ENCODE results near the gene NME5. TPM values are rescaled to one million over a fixed set of nuclear protein-coding genes. Genes with fewer than 3 reads are reported as not detected.
A peak's percentile ranks its signal among the peaks of the same experiment; 100 is the strongest.

The NME5 gene, protein sequence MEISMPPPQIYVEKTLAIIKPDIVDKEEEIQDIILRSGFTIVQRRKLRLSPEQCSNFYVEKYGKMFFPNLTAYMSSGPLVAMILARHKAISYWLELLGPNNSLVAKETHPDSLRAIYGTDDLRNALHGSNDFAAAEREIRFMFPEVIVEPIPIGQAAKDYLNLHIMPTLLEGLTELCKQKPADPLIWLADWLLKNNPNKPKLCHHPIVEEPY
- 11.2 TPM for polyA plus RNA-seq (2013, experiment 1 of 2)
- 11.2 TPM for polyA plus RNA-seq (2013, experiment 2 of 2)

DNA sequence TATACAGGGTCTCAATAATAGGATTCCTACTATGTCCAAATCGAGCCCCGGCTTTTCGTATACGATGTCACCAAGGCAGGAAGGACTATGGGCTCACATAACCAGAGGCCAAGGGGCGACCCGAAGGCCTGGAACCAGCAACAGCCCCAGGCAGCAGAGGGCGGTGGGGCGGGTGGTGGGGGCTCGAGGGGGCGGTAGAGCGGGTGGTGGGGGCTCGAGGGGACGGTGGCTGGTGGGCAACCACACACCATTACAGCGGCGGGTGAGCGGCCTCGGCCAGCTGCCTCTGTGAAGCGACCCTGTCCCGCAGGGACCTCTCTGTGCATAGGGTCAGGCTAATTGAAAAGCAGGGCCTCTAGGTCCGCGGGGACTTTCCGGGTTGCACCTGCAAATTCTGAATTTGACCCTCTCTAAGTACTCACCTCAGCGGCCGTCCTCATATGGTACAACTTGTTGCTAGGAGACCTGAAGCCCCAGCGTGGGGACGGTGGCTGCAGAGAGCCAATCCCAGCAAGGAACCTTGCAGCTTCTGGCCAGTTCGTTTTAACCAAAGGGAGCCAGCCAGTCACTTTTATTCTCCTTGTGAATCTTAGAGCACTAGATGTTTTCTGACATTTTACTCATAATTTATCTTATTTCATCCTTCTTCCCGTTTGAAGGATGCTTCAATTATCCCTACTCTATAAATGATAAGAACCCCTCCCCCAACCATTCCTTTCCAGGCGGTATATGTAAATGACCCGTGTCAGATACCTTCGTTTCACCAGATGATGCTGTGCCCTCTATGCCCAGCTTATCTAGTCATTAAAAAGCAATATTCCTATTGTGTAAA is at the start of gene NME5:
Gene NME5, minus strand, starts transcription at position 480 of the 832 bp plus-strand sequence. CDS start 648 bp downstream, outside the sequence.
- no peak within 1 kb of the TSS for H3K27ac ChIP-seq (replicated peaks; ENCODE audit: low read length)
- no peak within 1 kb of the TSS for H3K14ac ChIP-seq (ENCODE audit: low read length)
- no peak within 1 kb of the TSS for H3K9ac ChIP-seq (ENCODE audit: low read depth, low read length, poor library complexity)
- peak; percentile 38 for DNase-seq (ENCODE audit: low spot score)
- H3K4me1 ChIP-seq (ENCODE audit: control insufficient read depth in 2 of 2, insufficient read depth in 1 of 2, low read depth in 1 of 2, low read length in 2 of 2): no peaks in the 10 kb centered on the region
- H2BK12ac ChIP-seq (ENCODE audit: low read length): no peak within 1 kb of the TSS
- H2BK5ac ChIP-seq (ENCODE audit: low read length): no peak within 1 kb of the TSS
- H3K18ac ChIP-seq (ENCODE audit: low read length): peak within 1 kb of the TSS; percentile 90
- no peak within 1 kb of the TSS for H2BK120ac ChIP-seq (ENCODE audit: low read depth, low read length)
- H3K23ac ChIP-seq (ENCODE audit: low read depth, low read length, poor library complexity): no peak within 1 kb of the TSS
- H3K36me3 ChIP-seq (replicated peaks in 1 of 2; ENCODE audit: control insufficient read depth in 2 of 2, insufficient read depth in 2 of 2, low read length in 2 of 2): no peaks in the 10 kb centered on the region
- no peaks in the 10 kb centered on the region for H3K79me1 ChIP-seq (ENCODE audit: low read depth, low read length)
- H4K8ac ChIP-seq (ENCODE audit: low read depth, low read length): no peak within 1 kb of the TSS
- H2AK5ac ChIP-seq (ENCODE audit: low read depth, low read length): no peak within 1 kb of the TSS
- H2BK15ac ChIP-seq (ENCODE audit: low read length): no peak within 1 kb of the TSS
- H3K9me3 ChIP-seq (replicated peaks in 1 of 2; ENCODE audit: control insufficient read depth in 2 of 2, insufficient read depth in 1 of 2, low read depth in 1 of 2, low read length in 2 of 2): no peaks in the 10 kb centered on the region
- no peak within 1 kb of the TSS for H4K91ac ChIP-seq (ENCODE audit: low read depth, low read length, poor library complexity)
- H3K27me3 ChIP-seq (ENCODE audit: control insufficient read depth in 3 of 3, insufficient read depth in 3 of 3, low read depth in 1 of 3, low read length in 3 of 3): no peaks in the 10 kb centered on the region
- H3K4me3 ChIP-seq (ENCODE audit: low read length in 2 of 2): peak within 1 kb of the TSS; percentile 72 to 89
- no peak within 1 kb of the TSS for H3K4ac ChIP-seq (ENCODE audit: low read length)
- H3K4me2 ChIP-seq (ENCODE audit: insufficient read depth, low read length, poor library complexity, severe bottlenecking): peak within 1 kb of the TSS; percentile 60
- peak within 1 kb of the TSS; percentile 96 for H2AFZ ChIP-seq (ENCODE audit: low read length)
- no CpG with 5 or more reads among the region's 31 CpGs for WGBS, 2 donors (ENCODE audit: extremely low coverage in 2 of 2, insufficient read length in 2 of 2, insufficient replicate concordance in 1 of 2)

DNA sequence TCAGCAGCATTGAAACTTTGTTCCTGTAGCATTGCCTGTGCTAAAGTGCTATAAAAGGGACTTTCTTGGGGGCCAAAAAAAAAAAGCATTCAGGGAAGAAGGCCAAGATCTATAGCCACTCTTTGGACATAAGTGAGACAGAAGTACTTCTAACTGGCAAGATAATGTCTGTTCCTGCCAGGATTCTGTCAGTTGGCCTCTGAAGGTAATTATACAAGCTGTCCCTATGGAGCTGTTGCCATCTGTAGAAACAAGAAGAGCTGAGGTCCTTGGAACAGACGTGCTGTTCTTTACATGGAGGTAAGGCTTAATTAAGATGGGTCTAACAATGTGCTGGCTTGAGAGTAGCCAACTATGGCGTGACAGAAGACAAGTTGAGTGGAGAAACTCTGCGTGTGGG is 49.4 kb upstream of the NME5 start:
- no peak overlapping the region for H2AFZ ChIP-seq (ENCODE audit: low read length)
- no peaks in the 10 kb centered on the region for H3K4me1 ChIP-seq (ENCODE audit: control insufficient read depth in 2 of 2, insufficient read depth in 1 of 2, low read depth in 1 of 2, low read length in 2 of 2)
- H2BK15ac ChIP-seq (ENCODE audit: low read length): no peak overlapping the region
- H2AK5ac ChIP-seq (ENCODE audit: low read depth, low read length): no peak overlapping the region
- H3K18ac ChIP-seq (ENCODE audit: low read length): no peak overlapping the region
- H3K4ac ChIP-seq (ENCODE audit: low read length): no peak overlapping the region
- no peaks in the 10 kb centered on the region for H3K79me1 ChIP-seq (ENCODE audit: low read depth, low read length)
- no peaks in the 10 kb centered on the region for H3K9me3 ChIP-seq (replicated peaks in 1 of 2; ENCODE audit: control insufficient read depth in 2 of 2, insufficient read depth in 1 of 2, low read depth in 1 of 2, low read length in 2 of 2)
- H3K27me3 ChIP-seq (ENCODE audit: control insufficient read depth in 3 of 3, insufficient read depth in 3 of 3, low read depth in 1 of 3, low read length in 3 of 3): no peaks in the 10 kb centered on the region
- H3K4me2 ChIP-seq (ENCODE audit: insufficient read depth, low read length, poor library complexity, severe bottlenecking): no peak overlapping the region
- H3K23ac ChIP-seq (ENCODE audit: low read depth, low read length, poor library complexity): no peak overlapping the region
- no peak overlapping the region for H2BK12ac ChIP-seq (ENCODE audit: low read length)
- H3K27ac ChIP-seq (replicated peaks; ENCODE audit: low read length): no peak overlapping the region
- no peak overlapping the region for H4K91ac ChIP-seq (ENCODE audit: low read depth, low read length, poor library complexity)
- no peak overlapping the region for H2BK5ac ChIP-seq (ENCODE audit: low read length)
- no peak overlapping the region for H3K9ac ChIP-seq (ENCODE audit: low read depth, low read length, poor library complexity)
- no peak for DNase-seq (ENCODE audit: low spot score)
- H2BK120ac ChIP-seq (ENCODE audit: low read depth, low read length): no peak overlapping the region
- H3K36me3 ChIP-seq (replicated peaks in 1 of 2; ENCODE audit: control insufficient read depth in 2 of 2, insufficient read depth in 2 of 2, low read length in 2 of 2): peaks cover 51 to 97% of the 10 kb centered on the region in 2 donors
- H3K4me3 ChIP-seq (ENCODE audit: low read length in 2 of 2): no peak overlapping the region
- no peak overlapping the region for H3K14ac ChIP-seq (ENCODE audit: low read length)
- no peak overlapping the region for H4K8ac ChIP-seq (ENCODE audit: low read depth, low read length)
- no CpG with 5 or more reads among the region's 3 CpGs for WGBS, 2 donors (ENCODE audit: extremely low coverage in 2 of 2, insufficient read length in 2 of 2, insufficient replicate concordance in 1 of 2)

GRCh38 chr5:138186002-138186447 is 46.8 kb upstream of the NME5 start:
- Histone ChIP-seq H3K27me3 (ENCODE audit: control insufficient read depth in 3 of 3, insufficient read depth in 3 of 3, low read depth in 1 of 3, low read length in 3 of 3) (no peaks in the 10 kb centered on the region), H3K9ac (ENCODE audit: low read depth, low read length, poor library complexity) (no peak overlapping the region), H3K18ac (ENCODE audit: low read length) (no peak overlapping the region), H3K9me3 (replicated peaks in 1 of 2; ENCODE audit: control insufficient read depth in 2 of 2, insufficient read depth in 1 of 2, low read depth in 1 of 2, low read length in 2 of 2) (no peaks in the 10 kb centered on the region), H4K8ac (ENCODE audit: low read depth, low read length) (no peak overlapping the region), H4K91ac (ENCODE audit: low read depth, low read length, poor library complexity) (no peak overlapping the region), H3K4me1 (ENCODE audit: control insufficient read depth in 2 of 2, insufficient read depth in 1 of 2, low read depth in 1 of 2, low read length in 2 of 2) (no peaks in the 10 kb centered on the region), H2BK12ac (ENCODE audit: low read length) (no peak overlapping the region), H3K23ac (ENCODE audit: low read depth, low read length, poor library complexity) (no peak overlapping the region), H2BK15ac (ENCODE audit: low read length) (no peak overlapping the region), H3K14ac (ENCODE audit: low read length) (no peak overlapping the region), H3K36me3 (replicated peaks in 1 of 2; ENCODE audit: control insufficient read depth in 2 of 2, insufficient read depth in 2 of 2, low read length in 2 of 2) (peaks cover 63 to 99% of the 10 kb centered on the region in 2 donors), H3K4me2 (ENCODE audit: insufficient read depth, low read length, poor library complexity, severe bottlenecking) (no peak overlapping the region), H2BK120ac (ENCODE audit: low read depth, low read length) (no peak overlapping the region), H2BK5ac (ENCODE audit: low read length) (no peak overlapping the region), H2AFZ (ENCODE audit: low read length) (no peak overlapping the region), H3K79me1 (ENCODE audit: low read depth, low read length) (no peaks in the 10 kb centered on the region), H2AK5ac (ENCODE audit: low read depth, low read length) (no peak overlapping the region), H3K4me3 (ENCODE audit: low read length in 2 of 2) (no peak overlapping the region), H3K4ac (ENCODE audit: low read length) (no peak overlapping the region), H3K27ac (replicated peaks; ENCODE audit: low read length) (no peak overlapping the region)
- no CpG with 5 or more reads among the region's 2 CpGs for WGBS, 2 donors (ENCODE audit: extremely low coverage in 2 of 2, insufficient read length in 2 of 2, insufficient replicate concordance in 1 of 2)
- no peak for DNase-seq (ENCODE audit: low spot score)

DNA sequence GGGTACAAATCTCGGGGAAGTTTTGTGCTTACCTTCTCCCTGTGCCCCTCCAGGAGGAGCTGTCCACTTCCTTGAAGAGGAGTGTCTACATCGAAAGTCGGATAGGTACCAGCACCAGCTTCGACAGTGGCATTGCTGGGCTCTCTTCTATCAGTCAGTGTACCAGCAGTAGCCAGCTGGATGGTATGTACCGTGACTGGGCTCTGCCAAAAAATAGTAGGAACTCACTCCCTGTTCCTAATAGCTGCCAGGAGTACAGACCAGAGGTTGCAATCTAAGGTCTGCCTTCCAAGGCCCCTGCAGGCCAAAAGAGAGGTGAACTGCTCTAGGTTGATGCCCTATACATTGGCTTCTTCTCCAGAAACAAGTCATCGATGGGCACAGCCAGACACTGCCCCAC is 43.6 kb upstream of the NME5 start:
- DNase-seq (ENCODE audit: low spot score): no peak
- H2BK5ac ChIP-seq (ENCODE audit: low read length): no peak overlapping the region
- H3K4me3 ChIP-seq (ENCODE audit: low read length in 2 of 2): no peak overlapping the region
- H2BK120ac ChIP-seq (ENCODE audit: low read depth, low read length): no peak overlapping the region
- H2AFZ ChIP-seq (ENCODE audit: low read length): no peak overlapping the region
- no peak overlapping the region for H3K14ac ChIP-seq (ENCODE audit: low read length)
- no peak overlapping the region for H3K9ac ChIP-seq (ENCODE audit: low read depth, low read length, poor library complexity)
- no peaks in the 10 kb centered on the region for H3K27me3 ChIP-seq (ENCODE audit: control insufficient read depth in 3 of 3, insufficient read depth in 3 of 3, low read depth in 1 of 3, low read length in 3 of 3)
- H3K4me2 ChIP-seq (ENCODE audit: insufficient read depth, low read length, poor library complexity, severe bottlenecking): no peak overlapping the region
- WGBS, 2 donors (ENCODE audit: extremely low coverage in 2 of 2, insufficient read length in 2 of 2, insufficient replicate concordance in 1 of 2): no CpG with 5 or more reads among the region's 6 CpGs
- H4K91ac ChIP-seq (ENCODE audit: low read depth, low read length, poor library complexity): no peak overlapping the region
- H3K36me3 ChIP-seq (replicated peaks in 1 of 2; ENCODE audit: control insufficient read depth in 2 of 2, insufficient read depth in 2 of 2, low read length in 2 of 2): peaks cover 52 to 71% of the 10 kb centered on the region in 2 donors
- no peak overlapping the region for H3K23ac ChIP-seq (ENCODE audit: low read depth, low read length, poor library complexity)
- no peaks in the 10 kb centered on the region for H3K4me1 ChIP-seq (ENCODE audit: control insufficient read depth in 2 of 2, insufficient read depth in 1 of 2, low read depth in 1 of 2, low read length in 2 of 2)
- H2AK5ac ChIP-seq (ENCODE audit: low read depth, low read length): no peak overlapping the region
- H3K18ac ChIP-seq (ENCODE audit: low read length): no peak overlapping the region
- no peak overlapping the region for H2BK12ac ChIP-seq (ENCODE audit: low read length)
- no peak overlapping the region for H2BK15ac ChIP-seq (ENCODE audit: low read length)
- no peak overlapping the region for H3K27ac ChIP-seq (replicated peaks; ENCODE audit: low read length)
- no peaks in the 10 kb centered on the region for H3K9me3 ChIP-seq (replicated peaks in 1 of 2; ENCODE audit: control insufficient read depth in 2 of 2, insufficient read depth in 1 of 2, low read depth in 1 of 2, low read length in 2 of 2)
- peaks cover 2% of the 10 kb centered on the region for H3K79me1 ChIP-seq (ENCODE audit: low read depth, low read length)
- H3K4ac ChIP-seq (ENCODE audit: low read length): no peak overlapping the region
- H4K8ac ChIP-seq (ENCODE audit: low read depth, low read length): no peak overlapping the region

Data from neuronal stem cell (in vitro differentiated cells).